RPMI8226 (cell line): ENCODE measurements around the gene TNFAIP8L3.
"Not testable (repeated sequence)": the region's sequence is repeated elsewhere in the genome, so short reads cannot be mapped to it uniquely, and the experiment has no call there.

ENCODE experiments used
- DNase-seq: peaks from one replicate; pipeline ENCODE4 v3.0.0-alpha.2; 2015

TNFAIP8L3 gene

DNA sequence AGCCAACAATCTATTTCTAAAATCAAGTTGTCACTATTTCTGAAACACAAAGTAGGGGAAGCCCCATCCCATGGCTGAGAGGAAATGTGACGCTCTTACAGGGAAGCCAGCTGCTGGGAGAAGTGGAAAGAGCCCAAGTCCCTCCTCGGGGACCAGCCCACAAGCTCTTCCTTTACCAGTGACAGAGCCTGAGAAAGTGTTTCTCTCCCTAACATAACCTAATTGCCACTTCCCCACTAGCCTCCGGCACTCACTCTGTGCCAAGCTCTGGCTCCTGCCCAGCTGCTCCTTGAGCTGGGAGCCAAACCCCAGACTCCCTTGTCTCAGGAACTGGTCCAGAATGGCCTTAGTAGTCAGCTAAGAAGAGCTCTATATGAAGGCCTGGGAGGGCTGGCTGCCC lies 42.9 kb downstream of the TNFAIP8L3 start:
- DNase-seq: no peak

DNA sequence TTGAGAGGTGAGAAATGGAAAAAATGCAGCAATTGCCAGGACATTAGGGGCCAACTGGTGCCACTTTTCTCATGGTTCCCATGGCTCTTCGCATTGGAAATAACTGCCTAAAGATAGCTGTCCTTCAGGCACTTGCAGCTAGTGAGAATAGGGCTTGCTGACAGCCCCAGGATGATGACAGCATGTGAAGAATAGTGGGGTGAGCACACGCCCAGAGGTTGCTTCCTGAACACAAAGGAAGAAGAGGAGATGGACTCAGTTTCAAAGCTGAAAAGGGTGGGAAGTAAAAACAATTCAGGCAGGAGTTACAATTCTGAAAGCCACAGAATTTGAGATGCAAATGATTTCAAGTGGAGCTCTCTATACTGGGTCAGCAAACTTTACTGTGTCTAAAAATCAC lies 45.6 kb downstream of the TNFAIP8L3 start:
- no peak for DNase-seq

DNA sequence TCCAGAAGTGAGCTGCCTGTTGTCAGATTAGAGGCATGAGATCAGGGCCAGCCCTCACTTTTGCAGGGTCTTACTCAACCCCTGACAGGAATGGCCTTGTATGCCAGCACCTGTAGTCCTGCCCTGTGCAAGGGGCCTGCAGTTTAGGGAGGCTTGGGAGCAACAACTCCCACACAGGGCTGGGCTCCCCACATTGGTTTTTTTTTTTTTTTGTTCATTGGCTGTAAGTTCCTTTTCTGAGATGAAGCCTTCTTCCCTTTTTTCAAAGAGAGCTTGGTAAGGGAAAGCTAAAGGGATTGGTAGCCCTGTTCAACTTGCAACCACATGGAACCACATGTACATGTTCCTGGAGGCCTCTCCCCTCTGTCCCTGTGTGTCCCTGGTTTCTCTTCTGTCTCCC lies 46.4 kb downstream of the TNFAIP8L3 start:
- DNase-seq: no peak

DNA sequence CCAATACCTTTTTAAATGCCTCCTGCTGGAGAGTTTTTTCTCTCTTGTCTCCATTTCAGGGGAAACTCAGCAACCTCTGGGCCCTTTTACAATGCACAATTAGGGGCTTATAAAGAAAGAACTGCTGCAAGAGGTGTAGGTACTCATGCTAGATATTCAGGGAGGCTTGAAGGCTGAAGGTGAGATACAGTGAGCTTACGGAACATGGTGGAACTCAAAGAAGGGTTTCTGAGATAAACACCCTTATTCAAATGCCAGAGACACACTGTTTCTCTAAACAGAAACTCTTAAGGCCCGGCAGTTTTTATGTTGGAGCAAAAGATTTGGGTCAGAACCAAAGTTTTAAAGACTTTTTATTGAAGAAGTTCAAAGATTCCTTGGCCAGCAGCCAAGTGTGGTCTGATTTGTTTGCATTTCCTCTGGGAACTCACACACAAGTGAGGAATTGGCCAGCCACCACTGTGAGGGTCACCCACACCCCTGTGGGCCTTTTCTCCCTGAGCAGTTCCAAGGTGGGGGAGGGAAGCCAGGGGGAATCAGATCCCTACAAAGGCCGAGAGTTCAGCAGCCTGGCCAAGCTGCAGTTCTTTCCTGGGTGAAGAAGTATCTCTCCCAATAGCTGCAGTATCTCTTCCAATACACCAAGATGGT lies 47.8 kb downstream of the TNFAIP8L3 start:
- no peak for DNase-seq

DNA sequence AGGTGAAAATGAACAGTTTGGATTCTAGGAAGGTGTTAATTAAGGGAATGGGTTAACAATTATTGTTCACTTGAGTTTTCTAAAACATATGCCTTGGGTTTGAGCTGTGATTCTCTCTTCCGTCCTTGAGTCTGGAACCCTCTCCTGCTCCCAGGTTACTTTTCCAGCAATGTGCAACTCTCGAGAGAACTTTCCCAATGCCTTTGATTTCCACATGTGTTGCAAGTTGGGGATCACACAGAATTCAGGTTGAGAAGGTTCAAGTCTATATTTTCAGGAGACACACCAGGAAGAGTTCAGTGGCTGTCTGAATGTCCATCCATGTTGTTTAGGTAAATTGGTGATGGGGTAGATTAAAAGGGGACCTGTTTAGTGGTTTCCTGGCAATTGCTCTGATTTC lies 48.7 kb downstream of the TNFAIP8L3 start:
- DNase-seq: no peak

DNA sequence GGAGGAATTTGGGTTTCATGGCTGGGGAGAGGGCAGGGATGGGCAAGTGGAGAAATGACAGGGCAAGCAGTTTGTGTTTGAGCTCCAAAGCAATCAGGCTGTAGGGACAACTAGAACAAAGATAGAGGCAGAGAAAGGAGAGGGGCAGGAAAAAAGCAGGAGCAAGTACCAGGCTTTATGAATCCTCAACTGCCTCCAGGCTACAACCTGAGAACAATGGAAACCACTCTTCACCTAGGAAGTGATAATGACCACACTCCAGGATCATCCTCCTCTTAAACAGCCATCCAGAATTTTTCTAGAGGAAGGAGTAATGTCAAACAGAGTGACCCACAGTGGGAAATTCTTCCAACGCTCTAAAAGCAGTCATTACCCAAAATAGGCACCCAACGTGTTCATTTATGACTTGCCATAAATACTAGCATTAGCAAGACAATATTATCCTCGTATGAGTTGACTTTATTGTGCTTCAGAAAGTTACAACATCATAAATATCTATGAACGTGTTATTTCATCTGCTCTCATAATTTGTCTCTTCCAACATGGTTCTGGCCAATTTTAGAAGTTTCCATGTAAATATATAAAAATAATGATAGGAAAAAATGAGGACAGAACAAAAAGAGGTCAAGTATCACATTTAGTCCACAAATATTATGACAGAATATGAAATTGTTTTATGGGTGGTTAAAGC lies 50.5 kb downstream of the TNFAIP8L3 start:
- DNase-seq: no peak

DNA sequence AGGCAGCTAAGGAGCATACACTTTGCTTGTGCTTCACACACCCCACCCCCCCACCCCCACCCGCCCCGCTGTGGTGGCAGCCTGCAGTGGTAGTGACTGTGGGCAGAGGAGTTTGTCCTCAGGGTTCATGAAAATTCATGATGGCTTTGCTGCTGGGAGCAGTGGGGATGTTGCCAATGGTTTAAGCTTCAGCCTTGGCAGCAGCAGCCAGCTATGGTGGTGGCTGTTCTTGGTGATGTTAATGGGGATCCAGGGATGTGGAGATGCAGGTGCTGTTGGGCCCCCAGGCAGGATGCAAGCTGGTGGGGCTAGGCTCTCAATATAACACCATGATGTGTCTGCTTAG lies 55.8 kb downstream of the TNFAIP8L3 start:
- no peak for DNase-seq

DNA sequence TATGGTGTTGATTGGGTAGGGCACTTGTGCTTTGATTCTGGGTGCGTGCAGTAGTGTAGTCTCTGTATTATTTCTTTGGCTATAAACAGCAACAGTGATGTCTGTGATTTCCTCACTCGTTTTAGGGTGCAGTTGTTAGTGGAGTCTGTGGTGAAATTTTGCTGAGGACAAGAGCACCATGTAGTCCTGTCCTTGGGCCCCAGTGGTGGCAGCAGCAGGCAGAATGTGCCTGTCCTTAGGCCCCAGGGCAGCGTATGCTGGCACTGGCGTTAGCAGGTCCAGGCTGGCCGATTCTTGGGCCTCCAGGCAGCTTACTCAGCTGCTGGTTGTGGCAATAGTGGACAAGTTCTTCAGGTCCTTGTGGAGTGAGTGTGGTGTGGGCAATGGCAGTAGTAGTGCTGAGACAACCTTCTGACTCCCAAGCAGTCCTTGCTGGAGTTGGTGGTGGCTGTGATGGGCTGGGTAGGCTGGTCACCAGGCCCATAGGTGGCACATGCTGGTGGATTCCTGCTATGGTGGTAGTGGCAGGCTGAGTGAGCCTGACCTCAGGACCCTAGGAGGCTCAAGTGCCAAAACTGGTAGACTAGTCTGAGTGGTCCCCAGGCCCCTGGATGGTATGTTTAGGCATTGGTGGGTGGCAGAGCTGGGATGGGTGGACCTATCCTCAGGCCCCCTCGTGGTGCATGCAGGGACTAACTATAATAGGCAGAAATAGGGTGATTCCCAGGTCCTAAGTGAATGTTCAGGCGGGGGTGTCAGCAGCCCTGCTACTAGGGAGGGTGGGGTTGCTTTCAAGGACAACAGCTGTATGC lies 56.3 kb downstream of the TNFAIP8L3 start:
- no peak for DNase-seq

DNA sequence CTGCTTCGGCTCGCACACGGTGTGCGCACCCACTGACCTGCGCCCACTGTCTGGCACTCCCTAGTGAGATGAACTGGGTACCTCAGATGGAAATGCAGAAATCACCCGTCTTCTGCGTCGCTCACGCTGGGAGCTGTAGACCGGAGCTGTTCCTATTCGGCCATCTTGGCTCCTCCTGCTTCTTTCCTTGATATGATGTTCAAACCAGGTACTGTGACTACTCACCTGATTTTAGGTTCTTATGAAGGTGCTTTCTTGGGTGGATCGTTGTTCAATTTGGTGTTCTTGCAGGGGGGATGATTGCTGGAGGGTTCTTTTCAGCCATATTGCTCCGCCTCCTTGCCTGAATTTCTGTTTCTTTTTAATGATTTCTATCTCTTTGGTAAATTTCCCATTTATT lies 57.2 kb downstream of the TNFAIP8L3 start:
- not testable (repeated sequence) for DNase-seq

DNA sequence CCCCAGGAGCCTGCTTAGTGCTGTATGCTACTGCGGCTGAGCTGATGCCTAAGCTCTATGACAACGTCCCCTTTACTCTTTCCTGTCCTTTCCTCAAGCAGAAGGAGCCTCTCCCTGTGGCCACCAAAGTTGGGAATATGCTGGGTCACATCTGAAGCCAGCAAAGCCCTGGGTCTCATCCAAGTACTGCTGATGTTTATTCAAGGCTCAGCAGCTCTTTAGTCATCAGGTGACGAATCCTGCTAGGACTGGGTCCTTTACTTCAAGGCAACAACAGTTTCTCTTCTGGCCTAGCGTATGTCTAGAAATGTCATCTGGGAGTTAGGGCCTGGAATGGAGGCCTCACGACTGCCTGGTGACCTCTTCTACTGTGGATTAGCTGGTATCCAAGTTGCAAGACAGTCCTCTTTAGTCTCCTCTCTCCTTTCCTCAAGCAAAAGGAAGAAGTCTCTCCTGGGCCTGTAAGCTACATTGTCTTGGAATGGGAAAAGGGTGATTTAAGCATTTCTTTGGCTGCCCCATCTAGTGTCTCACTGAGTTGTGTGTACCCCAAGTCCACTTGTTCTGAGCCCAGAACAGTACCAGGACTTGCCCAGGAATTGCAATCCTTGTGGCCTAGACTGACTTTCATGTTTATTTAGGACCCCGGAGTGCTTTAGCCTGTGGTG lies 63.9 kb downstream of the TNFAIP8L3 start:
- no peak for DNase-seq

DNA sequence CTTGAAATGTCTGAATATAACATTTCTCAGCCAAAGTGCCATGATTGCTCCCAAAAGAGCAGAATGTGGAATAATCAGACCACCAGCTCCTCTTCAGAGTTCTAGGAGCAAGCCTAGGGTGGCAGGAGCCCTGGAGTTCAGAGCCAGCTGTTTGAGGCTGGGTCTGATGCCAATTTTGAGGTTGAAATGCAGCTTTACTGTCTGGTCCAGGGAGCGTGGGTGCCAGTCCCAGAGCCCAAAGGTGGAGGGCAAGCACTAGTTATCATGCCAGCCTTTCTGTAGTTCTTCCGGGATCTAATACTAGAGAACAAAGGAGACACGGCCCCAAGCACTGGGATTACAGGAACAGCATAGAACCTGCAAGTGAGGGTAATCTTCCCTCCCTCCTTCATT lies 69.3 kb downstream of the TNFAIP8L3 start:
- DNase-seq: no peak

DNA sequence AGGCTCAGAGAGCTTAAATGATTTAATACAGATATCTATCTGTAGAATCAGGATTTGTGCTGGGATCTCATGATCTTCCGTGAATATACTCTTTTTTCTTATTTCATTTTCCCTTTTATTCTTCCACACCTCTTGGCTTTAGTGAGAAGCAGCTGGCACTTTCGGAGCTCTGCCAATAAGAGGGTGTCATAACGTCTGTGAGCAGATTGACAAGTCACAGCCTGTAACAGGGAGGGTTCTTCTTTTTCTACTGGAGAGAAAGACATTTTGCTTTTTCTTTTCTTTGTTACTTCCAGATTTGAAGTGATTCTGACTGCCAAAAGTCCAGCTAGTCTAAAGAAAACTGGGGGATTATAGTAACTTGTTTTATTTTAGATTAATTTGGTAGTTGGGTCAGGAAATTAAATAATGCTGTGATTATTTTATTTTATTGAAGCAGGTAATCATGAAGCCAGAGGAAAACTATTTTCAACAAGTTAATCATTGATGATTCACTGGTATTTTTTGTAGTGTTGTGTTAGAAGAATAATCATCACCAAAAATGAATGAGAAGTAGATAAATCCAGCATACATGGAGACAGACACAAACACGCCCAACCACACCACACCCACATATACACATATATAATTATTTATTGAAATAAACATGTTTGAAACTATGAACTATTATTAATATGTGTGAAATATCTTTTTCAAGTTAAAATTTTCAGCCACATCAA lies 69.8 kb downstream of the TNFAIP8L3 start:
- DNase-seq: no peak

DNA sequence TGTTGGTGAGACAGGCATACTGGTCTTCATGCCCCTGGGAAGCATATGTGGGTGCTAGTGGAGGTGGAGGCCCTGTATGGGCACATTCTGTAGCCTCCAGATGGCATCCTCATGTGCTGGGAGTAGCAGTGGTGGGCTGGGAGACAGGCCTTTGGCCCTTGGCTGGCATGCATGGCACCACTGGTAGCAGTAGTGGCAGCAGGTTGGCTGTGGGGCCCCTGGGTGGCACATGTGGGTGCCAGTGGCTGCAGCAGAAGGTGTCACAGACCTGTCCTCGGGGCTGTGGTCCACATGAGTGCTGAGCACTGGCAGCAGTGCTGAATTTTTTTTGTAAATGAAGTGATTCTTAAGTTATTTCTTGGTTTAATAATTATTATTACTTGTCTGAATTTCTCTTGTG lies 71.2 kb downstream of the TNFAIP8L3 start:
- DNase-seq: no peak

DNA sequence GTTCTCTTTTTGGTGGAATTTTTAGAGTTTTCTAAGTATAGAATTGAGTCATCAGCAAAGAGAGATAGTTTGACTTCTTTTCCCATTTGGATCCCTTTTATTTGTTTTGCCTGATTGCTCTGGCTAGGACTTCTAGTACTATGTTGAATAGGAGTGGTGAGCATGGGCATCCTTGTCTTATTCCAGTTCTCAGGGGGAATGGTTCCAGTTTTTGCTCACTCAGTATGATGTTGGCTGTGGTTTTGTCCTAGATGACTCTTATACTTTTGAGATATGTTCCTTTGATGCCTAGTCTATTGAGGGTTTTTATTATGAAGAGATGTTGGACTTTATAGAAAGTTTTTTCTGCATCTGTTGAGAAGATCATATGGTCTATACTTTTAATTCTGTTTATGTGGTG lies 72.5 kb downstream of the TNFAIP8L3 start:
- no peak for DNase-seq

DNA sequence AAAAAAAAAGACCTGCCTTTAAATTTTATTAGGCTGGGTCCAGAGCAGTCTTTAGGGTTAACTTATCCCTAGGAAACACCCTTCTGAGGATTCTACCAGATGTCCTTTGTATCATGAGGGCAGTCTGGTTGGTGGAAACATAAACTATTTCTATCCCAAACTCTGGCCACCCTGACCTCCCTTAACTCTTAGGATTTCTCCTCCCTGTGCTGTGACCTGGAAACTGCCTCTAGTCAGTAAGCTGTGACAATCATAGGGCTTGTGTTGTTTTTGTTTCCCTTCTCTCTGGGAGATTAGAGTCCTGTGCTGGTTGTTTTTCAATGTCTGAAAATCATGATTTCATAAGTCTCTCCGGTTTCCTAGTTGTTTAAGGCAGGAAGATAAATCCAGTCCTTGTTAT lies 78.1 kb downstream of the TNFAIP8L3 start:
- DNase-seq: no peak

DNA sequence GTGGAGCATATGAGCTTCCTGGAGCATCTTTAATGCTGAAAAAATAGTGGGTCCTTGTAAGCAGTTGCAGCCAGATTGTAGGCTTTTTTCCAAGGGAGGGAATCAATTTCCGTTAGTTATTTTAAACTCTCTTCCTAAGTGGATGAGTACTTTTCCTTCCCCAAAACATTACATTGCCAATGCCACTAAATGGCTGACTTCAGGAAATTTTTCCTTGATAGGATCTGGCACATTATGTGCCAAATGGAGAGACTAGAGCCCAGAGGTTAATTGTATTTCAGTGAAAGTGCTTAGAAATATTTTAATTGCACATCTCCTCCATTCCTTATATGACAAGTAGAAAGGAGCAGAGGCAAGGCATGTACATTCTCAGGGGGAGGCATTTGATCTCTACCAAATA lies 83.5 kb downstream of the TNFAIP8L3 start:
- no peak for DNase-seq

DNA sequence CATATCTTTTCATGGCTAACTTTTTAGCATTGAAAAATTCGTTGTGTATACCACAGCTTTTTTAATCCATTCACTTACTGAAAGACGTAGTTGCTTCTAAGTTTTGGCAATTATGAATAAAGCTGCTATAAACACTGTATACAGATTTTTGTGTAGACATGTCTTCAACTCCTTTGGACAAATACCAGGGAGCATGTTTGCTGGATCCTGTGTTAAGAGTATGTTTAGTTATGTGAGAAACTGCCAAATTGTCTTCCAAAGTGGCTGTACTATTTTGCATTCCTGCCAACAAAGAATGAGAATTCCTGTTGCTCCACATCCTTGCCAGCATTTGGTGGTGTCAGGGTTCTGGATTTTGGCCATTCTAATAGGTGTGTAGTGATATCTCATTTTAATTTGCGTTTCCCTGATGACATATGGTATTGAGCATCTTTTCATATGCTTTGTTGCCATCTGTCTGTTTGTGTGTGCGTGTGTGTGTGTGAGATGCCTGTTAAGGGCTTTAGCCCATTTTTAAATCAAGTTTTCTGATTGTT lies 87.5 kb downstream of the TNFAIP8L3 start:
- no peak for DNase-seq
